Right lobe of liver (tissue), 4 donors: ENCODE measurements around the gene DYNC1LI1.

ENCODE experiments used
- POLR2A ChIP-seq: fragments of 450-650 bp; IDR thresholded peaks from one replicate; pipeline ENCODE4 v1.6.1; 2017; ENCODE audit warnings: antibody characterized with exemption, mild to moderate bottlenecking
- TF ChIP-seq, protein P1 (sequence below), 4 donors: fragments of 200-600 bp in 3 of 4; fragments of 450-650 bp in 1 of 4; IDR thresholded peaks; one replicate each; pipeline versions ENCODE4 v1.5.1 to v1.8.0; 2016 to 2022; ENCODE audit warnings: antibody characterized with exemption in 4 of 4, mild to moderate bottlenecking in 2 of 4
- donor health status: DM: no; HTN: no; CAD: no.
- donor health status: DM: no; HTN: no; CAD: no.
- donor health status: DM: no; HTN: yes; CAD: no.

DNA sequence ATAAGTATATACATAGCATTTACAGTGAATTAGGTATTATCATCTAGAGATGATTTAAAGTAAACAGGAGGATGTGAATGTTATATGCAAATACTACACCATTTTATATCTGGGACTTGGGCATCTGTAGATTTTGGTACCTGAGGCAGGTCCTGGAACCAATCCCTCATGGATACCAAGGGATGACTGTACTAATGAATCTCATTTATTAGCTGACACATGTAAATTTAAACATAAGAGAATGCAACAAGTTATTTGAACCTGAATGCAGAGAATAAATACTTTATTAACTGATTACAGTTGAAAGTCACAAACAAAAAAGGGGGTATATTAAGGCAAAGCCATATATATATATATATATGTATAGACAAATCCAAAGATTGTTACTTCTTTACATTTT is 44.9 kb downstream of the DYNC1LI1 start:
- TF ChIP-seq, protein P1, sequence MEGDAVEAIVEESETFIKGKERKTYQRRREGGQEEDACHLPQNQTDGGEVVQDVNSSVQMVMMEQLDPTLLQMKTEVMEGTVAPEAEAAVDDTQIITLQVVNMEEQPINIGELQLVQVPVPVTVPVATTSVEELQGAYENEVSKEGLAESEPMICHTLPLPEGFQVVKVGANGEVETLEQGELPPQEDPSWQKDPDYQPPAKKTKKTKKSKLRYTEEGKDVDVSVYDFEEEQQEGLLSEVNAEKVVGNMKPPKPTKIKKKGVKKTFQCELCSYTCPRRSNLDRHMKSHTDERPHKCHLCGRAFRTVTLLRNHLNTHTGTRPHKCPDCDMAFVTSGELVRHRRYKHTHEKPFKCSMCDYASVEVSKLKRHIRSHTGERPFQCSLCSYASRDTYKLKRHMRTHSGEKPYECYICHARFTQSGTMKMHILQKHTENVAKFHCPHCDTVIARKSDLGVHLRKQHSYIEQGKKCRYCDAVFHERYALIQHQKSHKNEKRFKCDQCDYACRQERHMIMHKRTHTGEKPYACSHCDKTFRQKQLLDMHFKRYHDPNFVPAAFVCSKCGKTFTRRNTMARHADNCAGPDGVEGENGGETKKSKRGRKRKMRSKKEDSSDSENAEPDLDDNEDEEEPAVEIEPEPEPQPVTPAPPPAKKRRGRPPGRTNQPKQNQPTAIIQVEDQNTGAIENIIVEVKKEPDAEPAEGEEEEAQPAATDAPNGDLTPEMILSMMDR (IDR thresholded peaks at IDR 0.05): no peak
- TF ChIP-seq POLR2A: no peak
